HepG2 (cell line): ENCODE results near the gene GALNT12. TPM values are rescaled to one million over a fixed set of nuclear protein-coding genes. Genes with fewer than 3 reads are reported as not detected.

Experiments
- CBFB ChIP-seq: sonication (generic); formaldehyde crosslinking; IDR thresholded peaks from 2 replicates; pipeline ENCODE4 v1.4.0; 2020; ENCODE audit warnings: missing genetic modification reagents
- CBX1 ChIP-seq: IDR thresholded peaks from one replicate; pipeline ENCODE4 v1.6.1; 2016; ENCODE audit warnings: antibody characterized with exemption, low read depth
- CENPT ChIP-seq: sonication (generic); formaldehyde crosslinking; IDR thresholded peaks from 2 replicates; pipeline ENCODE4 v1.8.0; 2022; ENCODE audit warnings: low read depth, mild to moderate bottlenecking, moderate library complexity, missing genetic modification reagents
- DR1 ChIP-seq: sonication (generic); formaldehyde crosslinking; IDR thresholded peaks from 2 replicates; pipeline ENCODE4 v1.8.0; 2021; ENCODE audit warnings: mild to moderate bottlenecking, missing genetic modification reagents, inconsistent platforms
- KDM6A ChIP-seq: IDR thresholded peaks from 2 replicates; pipeline ENCODE4 v1.6.1; 2016; ENCODE audit warnings: low read depth
- NCOA1 ChIP-seq: sonication (generic); formaldehyde crosslinking; IDR thresholded peaks from 2 replicates; pipeline ENCODE4 v1.9.0; 2021; ENCODE audit warnings: missing genetic modification reagents
- PAX8 ChIP-seq: sonication (generic); formaldehyde crosslinking; IDR thresholded peaks from 2 replicates; pipeline ENCODE4 v1.8.0; 2022; ENCODE audit warnings: mild to moderate bottlenecking, missing genetic modification reagents, borderline replicate concordance
- RFX3 ChIP-seq: IDR thresholded peaks from 2 replicates; pipeline ENCODE4 v1.6.1; 2016; ENCODE audit warnings: missing biosample characterization, missing genetic modification reagents
- SIX1 ChIP-seq: sonication (generic); formaldehyde crosslinking; IDR thresholded peaks from 2 replicates; pipeline ENCODE4 v1.4.0; 2020; ENCODE audit warnings: missing genetic modification reagents, borderline replicate concordance
- SUZ12 ChIP-seq: fragments of 150-350 bp; IDR thresholded peaks from 2 replicates; pipeline ENCODE4 v1.6.1; 2014; ENCODE audit warnings: low read depth, low read length
- TCF7L2 ChIP-seq: IDR thresholded peaks from 2 replicates; pipeline ENCODE4 v1.6.1; 2011; ENCODE audit warnings: mild to moderate bottlenecking, low read depth, low read length, moderate library complexity
- TSC22D2 ChIP-seq: sonication (generic); formaldehyde crosslinking; IDR thresholded peaks from 2 replicates; pipeline ENCODE4 v1.5.1; 2020; ENCODE audit warnings: missing genetic modification reagents, mild to moderate bottlenecking, borderline replicate concordance
- ZNF180 ChIP-seq: sonication (generic); formaldehyde crosslinking; IDR thresholded peaks from 2 replicates; pipeline ENCODE4 v1.4.0; 2020; ENCODE audit warnings: low read depth, missing genetic modification reagents, borderline replicate concordance
- ZNF263 ChIP-seq: sonication (generic); formaldehyde crosslinking; IDR thresholded peaks from 2 replicates; pipeline ENCODE4 v1.4.0; 2020; ENCODE audit warnings: missing genetic modification reagents
- ZNF3 ChIP-seq: IDR thresholded peaks from 2 replicates; pipeline ENCODE4 v1.7.0; 2017; ENCODE audit warnings: inconsistent platforms
- ZNF549 ChIP-seq: sonication (generic); formaldehyde crosslinking; IDR thresholded peaks from 2 replicates; pipeline ENCODE4 v1.5.0; 2020; ENCODE audit warnings: missing genetic modification reagents
- ZNF577 ChIP-seq: sonication (generic); formaldehyde crosslinking; IDR thresholded peaks from 2 replicates; pipeline ENCODE4 v1.4.0; 2020; ENCODE audit warnings: mild to moderate bottlenecking, low read depth, missing genetic modification reagents, borderline replicate concordance
- ZNF878 ChIP-seq: sonication (generic); formaldehyde crosslinking; IDR thresholded peaks from 2 replicates; pipeline ENCODE4 v1.8.1; 2023; ENCODE audit warnings: mild to moderate bottlenecking, missing genetic modification reagents, moderate library complexity
- polyA plus RNA-seq, 8 experiments: library from polyadenylated mRNA; depleted of rRNA in 3 of 8; stranded (reverse) in 7 of 8; unstranded in 1 of 8; fragments of >200 nt; fragmentation: Illumina TruSeq in 4 of 8; extraction: Trizol in 4 of 8; gene quantifications; 2 replicates each; pipeline versions ENCODE4 v1.2.1 to v1.2.3, GENCODE V29; 2011 to 2016; ENCODE audit warnings: low read depth in 4 of 8, missing spikeins in 1 of 8, mixed read lengths in 1 of 8; ENCODE audit not compliant: insufficient read depth in 1 of 8
- total RNA-seq, 5 experiments: library from RNA; depleted of rRNA; stranded (reverse); fragments of >200 nt; fragmentation: Illumina TruSeq; extraction: Trizol; gene quantifications; 2 replicates each; pipeline ENCODE4 v1.2.3, GENCODE V29; 2016; ENCODE audit warnings: low read depth in 1 of 5
- TF ChIP-seq, protein P1 (sequence below): sonication (generic); formaldehyde crosslinking; IDR thresholded peaks from 2 replicates; pipeline ENCODE4 v1.9.0; 2021; ENCODE audit warnings: mild to moderate bottlenecking, missing genetic modification reagents
- TF ChIP-seq, protein P2 (sequence below): sonication (generic); formaldehyde crosslinking; conservative IDR thresholded peaks from 2 replicates; pipeline ENCODE4 v1.8.1; 2023; ENCODE audit warnings: missing genetic modification reagents
- TF ChIP-seq, protein P3 (sequence below): IDR thresholded peaks from 2 replicates; pipeline ENCODE4 v1.6.1; 2012; ENCODE audit warnings: inconsistent platforms
- TF ChIP-seq, protein P4 (sequence below): sonication (generic); formaldehyde crosslinking; IDR thresholded peaks from 2 replicates; pipeline ENCODE4 v1.5.0; 2020; ENCODE audit warnings: mild to moderate bottlenecking, missing genetic modification reagents

The GALNT12 gene
- total and polyA plus RNA-seq, 2 of the 13 experiments (the other 11 are each of a cell fraction or from before 2014, with no cell fraction given), result 0.07 TPM; not detected in 1

DNA sequence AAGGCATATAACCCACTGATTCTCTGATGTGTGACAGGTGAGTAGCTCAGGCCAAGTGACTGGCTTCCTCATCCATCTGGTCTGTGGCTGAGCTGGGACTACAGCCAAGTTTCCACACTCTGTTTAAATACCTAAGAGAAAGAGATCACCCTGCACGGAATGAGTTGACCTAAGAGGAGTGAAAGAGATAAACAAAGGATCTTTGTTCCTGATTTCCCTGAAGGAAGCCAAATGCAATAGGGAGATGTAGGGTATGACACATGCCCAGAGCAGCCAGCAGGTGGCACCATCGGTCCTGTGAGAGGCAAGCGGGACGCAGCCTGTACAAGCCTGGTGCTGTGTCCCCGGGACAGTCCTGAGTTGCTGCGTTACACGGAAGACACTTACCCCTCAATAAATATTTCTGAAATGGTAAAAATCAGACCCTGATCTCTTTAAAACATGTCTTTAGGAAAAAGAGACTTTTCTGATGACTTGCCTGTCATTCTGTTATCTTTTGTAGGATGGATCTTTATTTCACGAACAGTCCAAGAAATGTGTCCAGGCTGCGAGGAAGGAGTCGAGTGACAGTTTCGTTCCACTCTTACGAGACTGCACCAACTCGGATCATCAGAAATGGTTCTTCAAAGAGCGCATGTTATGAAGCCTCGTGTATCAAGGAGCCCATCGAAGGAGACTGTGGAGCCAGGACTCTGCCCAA is 41.1 kb downstream of the GALNT12 start (continued):
- TF ChIP-seq, protein P1, sequence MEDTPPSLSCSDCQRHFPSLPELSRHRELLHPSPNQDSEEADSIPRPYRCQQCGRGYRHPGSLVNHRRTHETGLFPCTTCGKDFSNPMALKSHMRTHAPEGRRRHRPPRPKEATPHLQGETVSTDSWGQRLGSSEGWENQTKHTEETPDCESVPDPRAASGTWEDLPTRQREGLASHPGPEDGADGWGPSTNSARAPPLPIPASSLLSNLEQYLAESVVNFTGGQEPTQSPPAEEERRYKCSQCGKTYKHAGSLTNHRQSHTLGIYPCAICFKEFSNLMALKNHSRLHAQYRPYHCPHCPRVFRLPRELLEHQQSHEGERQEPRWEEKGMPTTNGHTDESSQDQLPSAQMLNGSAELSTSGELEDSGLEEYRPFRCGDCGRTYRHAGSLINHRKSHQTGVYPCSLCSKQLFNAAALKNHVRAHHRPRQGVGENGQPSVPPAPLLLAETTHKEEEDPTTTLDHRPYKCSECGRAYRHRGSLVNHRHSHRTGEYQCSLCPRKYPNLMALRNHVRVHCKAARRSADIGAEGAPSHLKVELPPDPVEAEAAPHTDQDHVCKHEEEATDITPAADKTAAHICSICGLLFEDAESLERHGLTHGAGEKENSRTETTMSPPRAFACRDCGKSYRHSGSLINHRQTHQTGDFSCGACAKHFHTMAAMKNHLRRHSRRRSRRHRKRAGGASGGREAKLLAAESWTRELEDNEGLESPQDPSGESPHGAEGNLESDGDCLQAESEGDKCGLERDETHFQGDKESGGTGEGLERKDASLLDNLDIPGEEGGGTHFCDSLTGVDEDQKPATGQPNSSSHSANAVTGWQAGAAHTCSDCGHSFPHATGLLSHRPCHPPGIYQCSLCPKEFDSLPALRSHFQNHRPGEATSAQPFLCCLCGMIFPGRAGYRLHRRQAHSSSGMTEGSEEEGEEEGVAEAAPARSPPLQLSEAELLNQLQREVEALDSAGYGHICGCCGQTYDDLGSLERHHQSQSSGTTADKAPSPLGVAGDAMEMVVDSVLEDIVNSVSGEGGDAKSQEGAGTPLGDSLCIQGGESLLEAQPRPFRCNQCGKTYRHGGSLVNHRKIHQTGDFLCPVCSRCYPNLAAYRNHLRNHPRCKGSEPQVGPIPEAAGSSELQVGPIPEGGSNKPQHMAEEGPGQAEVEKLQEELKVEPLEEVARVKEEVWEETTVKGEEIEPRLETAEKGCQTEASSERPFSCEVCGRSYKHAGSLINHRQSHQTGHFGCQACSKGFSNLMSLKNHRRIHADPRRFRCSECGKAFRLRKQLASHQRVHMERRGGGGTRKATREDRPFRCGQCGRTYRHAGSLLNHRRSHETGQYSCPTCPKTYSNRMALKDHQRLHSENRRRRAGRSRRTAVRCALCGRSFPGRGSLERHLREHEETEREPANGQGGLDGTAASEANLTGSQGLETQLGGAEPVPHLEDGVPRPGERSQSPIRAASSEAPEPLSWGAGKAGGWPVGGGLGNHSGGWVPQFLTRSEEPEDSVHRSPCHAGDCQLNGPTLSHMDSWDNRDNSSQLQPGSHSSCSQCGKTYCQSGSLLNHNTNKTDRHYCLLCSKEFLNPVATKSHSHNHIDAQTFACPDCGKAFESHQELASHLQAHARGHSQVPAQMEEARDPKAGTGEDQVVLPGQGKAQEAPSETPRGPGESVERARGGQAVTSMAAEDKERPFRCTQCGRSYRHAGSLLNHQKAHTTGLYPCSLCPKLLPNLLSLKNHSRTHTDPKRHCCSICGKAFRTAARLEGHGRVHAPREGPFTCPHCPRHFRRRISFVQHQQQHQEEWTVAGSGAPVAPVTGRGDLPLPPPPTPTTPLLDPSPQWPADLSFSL, result no peak
- no peak for TF ChIP-seq TSC22D2 (CRISPR knock-in tag)
- TF ChIP-seq ZNF263 (CRISPR knock-in tag), result no peak
- no peak for TF ChIP-seq CBFB (CRISPR knock-in tag)
- no peak for TF ChIP-seq TCF7L2
- no peak for TF ChIP-seq ZNF878 (CRISPR knock-in tag)
- no peak for TF ChIP-seq ZNF549 (CRISPR knock-in tag)
- TF ChIP-seq CENPT (CRISPR knock-in tag), result no peak
- TF ChIP-seq DR1 (CRISPR knock-in tag), result no peak
- TF ChIP-seq, protein P2, sequence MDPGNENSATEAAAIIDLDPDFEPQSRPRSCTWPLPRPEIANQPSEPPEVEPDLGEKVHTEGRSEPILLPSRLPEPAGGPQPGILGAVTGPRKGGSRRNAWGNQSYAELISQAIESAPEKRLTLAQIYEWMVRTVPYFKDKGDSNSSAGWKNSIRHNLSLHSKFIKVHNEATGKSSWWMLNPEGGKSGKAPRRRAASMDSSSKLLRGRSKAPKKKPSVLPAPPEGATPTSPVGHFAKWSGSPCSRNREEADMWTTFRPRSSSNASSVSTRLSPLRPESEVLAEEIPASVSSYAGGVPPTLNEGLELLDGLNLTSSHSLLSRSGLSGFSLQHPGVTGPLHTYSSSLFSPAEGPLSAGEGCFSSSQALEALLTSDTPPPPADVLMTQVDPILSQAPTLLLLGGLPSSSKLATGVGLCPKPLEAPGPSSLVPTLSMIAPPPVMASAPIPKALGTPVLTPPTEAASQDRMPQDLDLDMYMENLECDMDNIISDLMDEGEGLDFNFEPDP (CRISPR knock-in tag), result no peak
- TF ChIP-seq ZNF577, result no peak
- no peak for TF ChIP-seq SIX1 (CRISPR knock-in tag)
- no peak for TF ChIP-seq ZNF180
- TF ChIP-seq RFX3 (CRISPR knock-in tag), result no peak
- TF ChIP-seq CBX1, result no peak
- no peak for TF ChIP-seq SUZ12
- no peak for TF ChIP-seq NCOA1 (CRISPR knock-in tag)
- TF ChIP-seq ZNF3 (CRISPR knock-in tag), result no peak
- TF ChIP-seq, protein P3, sequence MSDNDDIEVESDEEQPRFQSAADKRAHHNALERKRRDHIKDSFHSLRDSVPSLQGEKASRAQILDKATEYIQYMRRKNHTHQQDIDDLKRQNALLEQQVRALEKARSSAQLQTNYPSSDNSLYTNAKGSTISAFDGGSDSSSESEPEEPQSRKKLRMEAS, result no peak
- TF ChIP-seq KDM6A (CRISPR knock-in tag), result no peak
- TF ChIP-seq, protein P4, sequence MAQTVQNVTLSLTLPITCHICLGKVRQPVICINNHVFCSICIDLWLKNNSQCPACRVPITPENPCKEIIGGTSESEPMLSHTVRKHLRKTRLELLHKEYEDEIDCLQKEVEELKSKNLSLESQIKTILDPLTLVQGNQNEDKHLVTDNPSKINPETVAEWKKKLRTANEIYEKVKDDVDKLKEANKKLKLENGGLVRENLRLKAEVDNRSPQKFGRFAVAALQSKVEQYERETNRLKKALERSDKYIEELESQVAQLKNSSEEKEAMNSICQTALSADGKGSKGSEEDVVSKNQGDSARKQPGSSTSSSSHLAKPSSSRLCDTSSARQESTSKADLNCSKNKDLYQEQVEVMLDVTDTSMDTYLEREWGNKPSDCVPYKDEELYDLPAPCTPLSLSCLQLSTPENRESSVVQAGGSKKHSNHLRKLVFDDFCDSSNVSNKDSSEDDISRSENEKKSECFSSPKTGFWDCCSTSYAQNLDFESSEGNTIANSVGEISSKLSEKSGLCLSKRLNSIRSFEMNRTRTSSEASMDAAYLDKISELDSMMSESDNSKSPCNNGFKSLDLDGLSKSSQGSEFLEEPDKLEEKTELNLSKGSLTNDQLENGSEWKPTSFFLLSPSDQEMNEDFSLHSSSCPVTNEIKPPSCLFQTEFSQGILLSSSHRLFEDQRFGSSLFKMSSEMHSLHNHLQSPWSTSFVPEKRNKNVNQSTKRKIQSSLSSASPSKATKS (CRISPR knock-in tag), result no peak
- no peak for TF ChIP-seq PAX8
